Measurements from ENCODE around the gene KHDC4. TPM values are rescaled to one million over a fixed set of nuclear protein-coding genes. Genes with fewer than 3 reads are reported as not detected.

Gene KHDC4
- total RNA-seq, 1 experiment from 2014 or later = 57.7 TPM

- no peak overlapping the region for H2BK120ac ChIP-seq (ENCODE audit: low read depth, low read length, poor library complexity, severe bottlenecking)
- Mint-ChIP-seq H3K9me3 (no peaks in the 10 kb centered on the region), H3K27ac (0 out of 7 replicates have a peak overlapping the region, but pooled peaks of 1 of the 3 experiments have one; percentile 36), H3K4me3 (peak overlapping the region in 1 of 2 experiments; percentile 26; a peak in 3 of 5 replicates), H3K4me1 (peaks cover 17 to 21% of the 10 kb centered on the region in 2 experiments), H3K27me3 (ENCODE audit: low read depth) (no peaks in the 10 kb centered on the region), H3K36me3 (ENCODE audit: insufficient read depth in 1 of 3, low read depth in 3 of 3) (peaks cover 35 to 48% (median 40%) of the 10 kb centered on the region in 3 experiments)
- no peak overlapping the region for H4K8ac ChIP-seq (replicated peaks; ENCODE audit: insufficient read length, low read depth, low read length)
- no peak overlapping the region for H2AK5ac ChIP-seq (ENCODE audit: insufficient read length, low read length)
- H3K4ac ChIP-seq (ENCODE audit: low read depth, low read length) = no peak overlapping the region
- no CpG with 5 or more reads among the region's 1 CpG for WGBS (ENCODE audit: extremely low coverage, insufficient read length, low lambda C conversion rate)
- H3K27ac ChIP-seq (ENCODE audit: insufficient read length, low read depth, low read length) = no peak overlapping the region
- no peaks in the 10 kb centered on the region; the same call in 1 of the 2 replicates for H3K4me1 ChIP-seq (ENCODE audit: insufficient read depth, low read length)
- H2BK15ac ChIP-seq (ENCODE audit: low read depth, low read length) = no peak overlapping the region
- no peak overlapping the region for H4K91ac ChIP-seq (ENCODE audit: insufficient read length, low read depth, low read length)
- H3K9me3 ChIP-seq (ENCODE audit: control insufficient read depth, low read depth, low read length) = no peaks in the 10 kb centered on the region
- no peak overlapping the region for H3K56ac ChIP-seq (ENCODE audit: insufficient read length, low read depth, low read length)
- no peak overlapping the region for H2BK12ac ChIP-seq (ENCODE audit: insufficient read length, low read depth, low read length)
- peaks cover 9% of the 10 kb centered on the region for H3K79me1 ChIP-seq (ENCODE audit: insufficient read depth, low read depth, low read length, poor library complexity, severe bottlenecking)
- no peak overlapping the region for H2AFZ ChIP-seq (ENCODE audit: low read length)
- no peaks in the 10 kb centered on the region for H4K20me1 ChIP-seq (ENCODE audit: control insufficient read depth, insufficient read depth, insufficient read length)
- no peak overlapping the region for H3K18ac ChIP-seq (ENCODE audit: insufficient read length, low read depth, low read length)
- no peak overlapping the region for H2BK5ac ChIP-seq (ENCODE audit: insufficient read length, low read length)
- no peak overlapping the region for H3K9ac ChIP-seq (ENCODE audit: extremely low read depth, insufficient read length, low read length)
- H4K5ac ChIP-seq (ENCODE audit: insufficient read length, low read depth, low read length) = no peak overlapping the region
- H3T11ph ChIP-seq (ENCODE audit: low read length) = no peak overlapping the region
- no peaks in the 10 kb centered on the region for H3K27me3 ChIP-seq (ENCODE audit: insufficient read depth, low read length)
- no peak for DNase-seq
- no peak overlapping the region for H2BK20ac ChIP-seq (ENCODE audit: low read depth, low read length, poor library complexity, severe bottlenecking)
- TF ChIP-seq CTCF (conservative IDR thresholded peaks at IDR 0.05) = no peak
- H3K4me2 ChIP-seq (ENCODE audit: insufficient read depth, insufficient read length, low read length) = no peak overlapping the region
- H3K14ac ChIP-seq (ENCODE audit: insufficient read depth, low read length) = no peak overlapping the region
- H3K23me2 ChIP-seq (ENCODE audit: insufficient read length, low read depth, low read length, poor library complexity, severe bottlenecking) = peaks cover 6% of the 10 kb centered on the region
- no peak overlapping the region for H3K23ac ChIP-seq (ENCODE audit: insufficient read length, low read depth, low read length)
- H3K79me2 ChIP-seq (ENCODE audit: insufficient read depth, low read length) = peaks cover 19% of the 10 kb centered on the region; the same call in 1 of the 2 replicates
These were observed 2.1 kb downstream of the KHDC4 start for GRCh38 chr1:155932081-155932480.

All from H9 (cell line).